K562 (cell line): ENCODE measurements around the gene PHC1.

Experiments
- RAD21 ChIP-seq, 2 experiments: fragments of 250-450 bp in 1 of 2; fragments of 450-650 bp in 1 of 2; sonication (Bioruptor Pico) in 1 of 2; formaldehyde crosslinking in 1 of 2; IDR thresholded peaks in 1 of 2; conservative IDR thresholded peaks in 1 of 2; 2 replicates each; pipeline versions ENCODE4 v1.4.0 to v1.8.0; 2020 to 2022; ENCODE audit warnings: mild to moderate bottlenecking in 2 of 2, moderate library complexity in 1 of 2
- ZNF146 ChIP-seq: IDR thresholded peaks from one replicate; pipeline ENCODE4 v1.6.1; 2018; ENCODE audit warnings: missing compliant biosample characterization; ENCODE audit not compliant: unreplicated experiment
- TF ChIP-seq, protein P1 (sequence below): fragments of 450-650 bp; IDR thresholded peaks from 2 replicates; pipeline ENCODE4 v1.6.1; 2016; ENCODE audit warnings: mild to moderate bottlenecking, moderate library complexity
- TF ChIP-seq, protein P2 (sequence below), 3 experiments: IDR thresholded peaks in 2 of 3; conservative IDR thresholded peaks in 1 of 3; 2 replicates each; pipeline ENCODE4 v1.5.1; 2011 to 2012; ENCODE audit warnings: low read length in 3 of 3, mild to moderate bottlenecking in 3 of 3, control low read depth in 2 of 3, improper control_type of control experiment in 1 of 3, inconsistent platforms in 1 of 3, low read depth in 1 of 3, mixed read lengths in 1 of 3, moderate library complexity in 1 of 3; ENCODE audit not compliant: insufficient read depth in 2 of 3

DNA sequence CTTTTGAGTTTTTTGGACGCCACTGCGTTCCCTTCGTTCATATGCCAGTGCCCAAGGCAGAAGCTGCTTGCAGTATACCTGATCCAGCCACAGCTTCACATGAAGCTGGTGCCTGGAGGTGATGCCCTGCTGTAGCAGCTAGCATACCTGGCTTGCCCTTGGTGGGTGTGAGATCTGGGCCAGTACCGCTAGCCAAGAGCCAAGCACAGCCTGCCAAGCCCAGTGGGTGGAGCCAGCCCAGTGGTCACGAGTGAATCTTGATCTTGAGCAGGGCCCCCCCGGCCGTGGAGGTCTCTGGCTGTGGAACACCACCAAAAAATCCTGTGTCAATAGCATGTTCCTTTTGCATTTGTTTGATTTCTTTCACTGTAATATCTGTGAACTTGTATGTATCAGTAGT lies 42.5 kb downstream of the PHC1 start:
- TF ChIP-seq RAD21 (CRISPR knock-in tag; conservative IDR thresholded peaks at IDR 0.05 in 1 of 2, IDR thresholded peaks at IDR 0.05 in 1 of 2) (no peak), ZNF146 (CRISPR knock-in tag) (no peak)
- TF ChIP-seq, protein P1, sequence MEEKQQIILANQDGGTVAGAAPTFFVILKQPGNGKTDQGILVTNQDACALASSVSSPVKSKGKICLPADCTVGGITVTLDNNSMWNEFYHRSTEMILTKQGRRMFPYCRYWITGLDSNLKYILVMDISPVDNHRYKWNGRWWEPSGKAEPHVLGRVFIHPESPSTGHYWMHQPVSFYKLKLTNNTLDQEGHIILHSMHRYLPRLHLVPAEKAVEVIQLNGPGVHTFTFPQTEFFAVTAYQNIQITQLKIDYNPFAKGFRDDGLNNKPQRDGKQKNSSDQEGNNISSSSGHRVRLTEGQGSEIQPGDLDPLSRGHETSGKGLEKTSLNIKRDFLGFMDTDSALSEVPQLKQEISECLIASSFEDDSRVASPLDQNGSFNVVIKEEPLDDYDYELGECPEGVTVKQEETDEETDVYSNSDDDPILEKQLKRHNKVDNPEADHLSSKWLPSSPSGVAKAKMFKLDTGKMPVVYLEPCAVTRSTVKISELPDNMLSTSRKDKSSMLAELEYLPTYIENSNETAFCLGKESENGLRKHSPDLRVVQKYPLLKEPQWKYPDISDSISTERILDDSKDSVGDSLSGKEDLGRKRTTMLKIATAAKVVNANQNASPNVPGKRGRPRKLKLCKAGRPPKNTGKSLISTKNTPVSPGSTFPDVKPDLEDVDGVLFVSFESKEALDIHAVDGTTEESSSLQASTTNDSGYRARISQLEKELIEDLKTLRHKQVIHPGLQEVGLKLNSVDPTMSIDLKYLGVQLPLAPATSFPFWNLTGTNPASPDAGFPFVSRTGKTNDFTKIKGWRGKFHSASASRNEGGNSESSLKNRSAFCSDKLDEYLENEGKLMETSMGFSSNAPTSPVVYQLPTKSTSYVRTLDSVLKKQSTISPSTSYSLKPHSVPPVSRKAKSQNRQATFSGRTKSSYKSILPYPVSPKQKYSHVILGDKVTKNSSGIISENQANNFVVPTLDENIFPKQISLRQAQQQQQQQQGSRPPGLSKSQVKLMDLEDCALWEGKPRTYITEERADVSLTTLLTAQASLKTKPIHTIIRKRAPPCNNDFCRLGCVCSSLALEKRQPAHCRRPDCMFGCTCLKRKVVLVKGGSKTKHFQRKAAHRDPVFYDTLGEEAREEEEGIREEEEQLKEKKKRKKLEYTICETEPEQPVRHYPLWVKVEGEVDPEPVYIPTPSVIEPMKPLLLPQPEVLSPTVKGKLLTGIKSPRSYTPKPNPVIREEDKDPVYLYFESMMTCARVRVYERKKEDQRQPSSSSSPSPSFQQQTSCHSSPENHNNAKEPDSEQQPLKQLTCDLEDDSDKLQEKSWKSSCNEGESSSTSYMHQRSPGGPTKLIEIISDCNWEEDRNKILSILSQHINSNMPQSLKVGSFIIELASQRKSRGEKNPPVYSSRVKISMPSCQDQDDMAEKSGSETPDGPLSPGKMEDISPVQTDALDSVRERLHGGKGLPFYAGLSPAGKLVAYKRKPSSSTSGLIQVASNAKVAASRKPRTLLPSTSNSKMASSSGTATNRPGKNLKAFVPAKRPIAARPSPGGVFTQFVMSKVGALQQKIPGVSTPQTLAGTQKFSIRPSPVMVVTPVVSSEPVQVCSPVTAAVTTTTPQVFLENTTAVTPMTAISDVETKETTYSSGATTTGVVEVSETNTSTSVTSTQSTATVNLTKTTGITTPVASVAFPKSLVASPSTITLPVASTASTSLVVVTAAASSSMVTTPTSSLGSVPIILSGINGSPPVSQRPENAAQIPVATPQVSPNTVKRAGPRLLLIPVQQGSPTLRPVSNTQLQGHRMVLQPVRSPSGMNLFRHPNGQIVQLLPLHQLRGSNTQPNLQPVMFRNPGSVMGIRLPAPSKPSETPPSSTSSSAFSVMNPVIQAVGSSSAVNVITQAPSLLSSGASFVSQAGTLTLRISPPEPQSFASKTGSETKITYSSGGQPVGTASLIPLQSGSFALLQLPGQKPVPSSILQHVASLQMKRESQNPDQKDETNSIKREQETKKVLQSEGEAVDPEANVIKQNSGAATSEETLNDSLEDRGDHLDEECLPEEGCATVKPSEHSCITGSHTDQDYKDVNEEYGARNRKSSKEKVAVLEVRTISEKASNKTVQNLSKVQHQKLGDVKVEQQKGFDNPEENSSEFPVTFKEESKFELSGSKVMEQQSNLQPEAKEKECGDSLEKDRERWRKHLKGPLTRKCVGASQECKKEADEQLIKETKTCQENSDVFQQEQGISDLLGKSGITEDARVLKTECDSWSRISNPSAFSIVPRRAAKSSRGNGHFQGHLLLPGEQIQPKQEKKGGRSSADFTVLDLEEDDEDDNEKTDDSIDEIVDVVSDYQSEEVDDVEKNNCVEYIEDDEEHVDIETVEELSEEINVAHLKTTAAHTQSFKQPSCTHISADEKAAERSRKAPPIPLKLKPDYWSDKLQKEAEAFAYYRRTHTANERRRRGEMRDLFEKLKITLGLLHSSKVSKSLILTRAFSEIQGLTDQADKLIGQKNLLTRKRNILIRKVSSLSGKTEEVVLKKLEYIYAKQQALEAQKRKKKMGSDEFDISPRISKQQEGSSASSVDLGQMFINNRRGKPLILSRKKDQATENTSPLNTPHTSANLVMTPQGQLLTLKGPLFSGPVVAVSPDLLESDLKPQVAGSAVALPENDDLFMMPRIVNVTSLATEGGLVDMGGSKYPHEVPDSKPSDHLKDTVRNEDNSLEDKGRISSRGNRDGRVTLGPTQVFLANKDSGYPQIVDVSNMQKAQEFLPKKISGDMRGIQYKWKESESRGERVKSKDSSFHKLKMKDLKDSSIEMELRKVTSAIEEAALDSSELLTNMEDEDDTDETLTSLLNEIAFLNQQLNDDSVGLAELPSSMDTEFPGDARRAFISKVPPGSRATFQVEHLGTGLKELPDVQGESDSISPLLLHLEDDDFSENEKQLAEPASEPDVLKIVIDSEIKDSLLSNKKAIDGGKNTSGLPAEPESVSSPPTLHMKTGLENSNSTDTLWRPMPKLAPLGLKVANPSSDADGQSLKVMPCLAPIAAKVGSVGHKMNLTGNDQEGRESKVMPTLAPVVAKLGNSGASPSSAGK = no peak
- TF ChIP-seq, protein P2, sequence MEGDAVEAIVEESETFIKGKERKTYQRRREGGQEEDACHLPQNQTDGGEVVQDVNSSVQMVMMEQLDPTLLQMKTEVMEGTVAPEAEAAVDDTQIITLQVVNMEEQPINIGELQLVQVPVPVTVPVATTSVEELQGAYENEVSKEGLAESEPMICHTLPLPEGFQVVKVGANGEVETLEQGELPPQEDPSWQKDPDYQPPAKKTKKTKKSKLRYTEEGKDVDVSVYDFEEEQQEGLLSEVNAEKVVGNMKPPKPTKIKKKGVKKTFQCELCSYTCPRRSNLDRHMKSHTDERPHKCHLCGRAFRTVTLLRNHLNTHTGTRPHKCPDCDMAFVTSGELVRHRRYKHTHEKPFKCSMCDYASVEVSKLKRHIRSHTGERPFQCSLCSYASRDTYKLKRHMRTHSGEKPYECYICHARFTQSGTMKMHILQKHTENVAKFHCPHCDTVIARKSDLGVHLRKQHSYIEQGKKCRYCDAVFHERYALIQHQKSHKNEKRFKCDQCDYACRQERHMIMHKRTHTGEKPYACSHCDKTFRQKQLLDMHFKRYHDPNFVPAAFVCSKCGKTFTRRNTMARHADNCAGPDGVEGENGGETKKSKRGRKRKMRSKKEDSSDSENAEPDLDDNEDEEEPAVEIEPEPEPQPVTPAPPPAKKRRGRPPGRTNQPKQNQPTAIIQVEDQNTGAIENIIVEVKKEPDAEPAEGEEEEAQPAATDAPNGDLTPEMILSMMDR (IDR thresholded peaks at IDR 0.05 in 2 of 3, conservative IDR thresholded peaks at IDR 0.05 in 1 of 3; ENCODE audit: insufficient read depth in 2 of 3, low read depth in 1 of 3, low read length in 3 of 3) = no peak
